Measurements from ENCODE around the gene MCOLN3.
A peak's percentile ranks its signal among the peaks of the same experiment; 100 is the strongest.
"Not testable (repeated sequence)": the region's sequence is repeated elsewhere in the genome, so short reads cannot be mapped to it uniquely, and the experiment has no call there.

MCOLN3 gene

GRCh38 chr1:85022700-85023099 is 25.6 kb downstream of the MCOLN3 start:
- TF ChIP-seq CTCF (conservative IDR thresholded peaks at IDR 0.05; ENCODE audit: control insufficient read depth, insufficient read depth, low read depth, low read length) = no peak
- no peak overlapping the region for H3K4me3 ChIP-seq (ENCODE audit: control insufficient read depth, low read depth, low read length)
- no peak for DNase-seq (ENCODE audit: low read depth)

- no peak for TF ChIP-seq CTCF (conservative IDR thresholded peaks at IDR 0.05; ENCODE audit: control insufficient read depth, insufficient read depth, low read depth, low read length)
- no peak overlapping the region for H3K4me3 ChIP-seq (ENCODE audit: control insufficient read depth, low read depth, low read length)
- DNase-seq (ENCODE audit: low read depth) = peak; percentile 92
Measured at GRCh38 chr1:85019994-85020393, 28.3 kb downstream of the MCOLN3 start.

- no peak overlapping the region for H3K4me3 ChIP-seq (ENCODE audit: control insufficient read depth, low read depth, low read length)
- TF ChIP-seq CTCF (conservative IDR thresholded peaks at IDR 0.05; ENCODE audit: control insufficient read depth, insufficient read depth, low read depth, low read length) = no peak
- DNase-seq (ENCODE audit: low read depth) = no peak
Measured at GRCh38 chr1:85015826-85016225, 32.5 kb downstream of the MCOLN3 start.

- DNase-seq (ENCODE audit: low read depth); H3K4me3 ChIP-seq (ENCODE audit: control insufficient read depth, low read depth, low read length): not testable (repeated sequence)
Measured at GRCh38 chr1:85005641-85006040, 42.7 kb downstream of the MCOLN3 start.

- TF ChIP-seq CTCF (conservative IDR thresholded peaks at IDR 0.05; ENCODE audit: control insufficient read depth, insufficient read depth, low read depth, low read length) = no peak
Measured at GRCh38 chr1:85001742-85002141, 46.6 kb downstream of the MCOLN3 start.

GRCh38 chr1:84998642-84999280 is 49.5 kb downstream of the MCOLN3 start:
- H3K4me3 ChIP-seq (ENCODE audit: control insufficient read depth, low read depth, low read length) = no peak overlapping the region
- no peak for DNase-seq (ENCODE audit: low read depth)
- no peak for TF ChIP-seq CTCF (conservative IDR thresholded peaks at IDR 0.05; ENCODE audit: control insufficient read depth, insufficient read depth, low read depth, low read length)

More at GRCh38 chr1:85001742-85002141, 46.6 kb downstream of the MCOLN3 start:
- DNase-seq (ENCODE audit: low read depth) = no peak
- no peak overlapping the region for H3K4me3 ChIP-seq (ENCODE audit: control insufficient read depth, low read depth, low read length)

GRCh38 chr1:84997667-84998600 is 50.4 kb downstream of the MCOLN3 start:
- DNase-seq (ENCODE audit: low read depth) = peak; percentile 16

More at GRCh38 chr1:84997667-84998600, 50.4 kb downstream of the MCOLN3 start:
- no peak for TF ChIP-seq CTCF (conservative IDR thresholded peaks at IDR 0.05; ENCODE audit: control insufficient read depth, insufficient read depth, low read depth, low read length)
- H3K4me3 ChIP-seq (ENCODE audit: control insufficient read depth, low read depth, low read length) = peak overlapping the region; percentile 62

Measured in fibroblast of mammary gland (primary cell).